Urinary bladder (tissue), 4 donors: ENCODE data around the gene ECM1. TPM values are rescaled to one million over a fixed set of nuclear protein-coding genes. Genes with fewer than 3 reads are reported as not detected.

Source experiments
- DNase-seq: peaks from one replicate; pipeline ENCODE4 v3.0.0-alpha.2; 2015; ENCODE audit errors: extremely low spot score
- H3K27ac ChIP-seq: one replicate; pipeline ENCODE4 v1.5.1; 2013; ENCODE audit warnings: low read depth, mild to moderate bottlenecking, moderate library complexity
- H3K36me3 ChIP-seq: one replicate; pipeline ENCODE4 v1.6.1; 2013; ENCODE audit warnings: mild to moderate bottlenecking, moderate library complexity; ENCODE audit not compliant: insufficient read depth
- H3K4me1 ChIP-seq: one replicate; pipeline ENCODE4 v1.6.1; 2013; ENCODE audit warnings: mild to moderate bottlenecking, moderate library complexity; ENCODE audit not compliant: insufficient read depth
- H3K4me3 ChIP-seq: one replicate; pipeline ENCODE4 v1.5.1; 2013; ENCODE audit warnings: low read depth, low read length
- WGBS: extraction: QIAGEN DNeasy Blood & Tissue Kit; methylation state at CpG from one replicate; pipeline ENCODE4 v1.1.7; 2013; 5-methylcytosine and 5-hydroxymethylcytosine counted together
- polyA plus RNA-seq: library from polyadenylated mRNA; stranded (reverse); fragments of 200-250 nt; gene quantifications from one replicate; pipeline ENCODE4 v1.2.3, GENCODE V29; 2013
- total RNA-seq: library from RNA; depleted of rRNA; stranded (reverse); fragments of >200 nt; gene quantifications from one replicate; pipeline ENCODE4 v1.2.3, GENCODE V29; 2014
- donor health status: healthy with polysubstance abuse.
- donor health status: healthy.

The ECM1 gene
- total and polyA plus RNA-seq, 2 donors = 8.7 to 40.8 TPM

GRCh38 chr1:150543500-150544143 is 35.7 kb downstream of the ECM1 start:
- Histone ChIP-seq H3K4me3 (no peak overlapping the region), H3K36me3 (no peaks in the 10 kb centered on the region), H3K4me1 (no peaks in the 10 kb centered on the region), H3K27ac (no peak overlapping the region)
- 67% methylated on average over 13 of the region's 13 CpGs for WGBS
- no peak for DNase-seq

- no peak for DNase-seq
- WGBS = 58% methylated on average over 3 of the region's 3 CpGs
- no peak overlapping the region for H3K27ac ChIP-seq
These were observed 36.3 kb downstream of the ECM1 start for GRCh38 chr1:150544204-150544603.

GRCh38 chr1:150545486-150546032 is 37.6 kb downstream of the ECM1 start:
- no peak for DNase-seq
- no peaks in the 10 kb centered on the region for H3K4me1 ChIP-seq
- no peak overlapping the region for H3K27ac ChIP-seq
- no peaks in the 10 kb centered on the region for H3K36me3 ChIP-seq
- WGBS = 79% methylated on average over 6 of the region's 6 CpGs
- H3K4me3 ChIP-seq = no peak overlapping the region

More at GRCh38 chr1:150544204-150544603, 36.3 kb downstream of the ECM1 start:
- H3K4me3 ChIP-seq = no peak overlapping the region
- no peaks in the 10 kb centered on the region for H3K4me1 ChIP-seq
- H3K36me3 ChIP-seq = no peaks in the 10 kb centered on the region

GRCh38 chr1:150546294-150546937 is 38.5 kb downstream of the ECM1 start:
- 82% methylated on average over 16 of the region's 16 CpGs for WGBS
- no peak for DNase-seq
- Histone ChIP-seq H3K4me3 (no peak overlapping the region), H3K36me3 (no peaks in the 10 kb centered on the region), H3K4me1 (no peaks in the 10 kb centered on the region), H3K27ac (no peak overlapping the region)

- WGBS = 46% methylated on average over 4 of the region's 4 CpGs
- no peaks in the 10 kb centered on the region for H3K4me1 ChIP-seq
- no peak for DNase-seq
- peak overlapping the region; percentile 69 for H3K4me3 ChIP-seq
- peak overlapping the region; percentile 57 for H3K27ac ChIP-seq
- H3K36me3 ChIP-seq = no peaks in the 10 kb centered on the region
These were observed 40.4 kb downstream of the ECM1 start for GRCh38 chr1:150548324-150548631.

- Histone ChIP-seq H3K36me3 (no peaks in the 10 kb centered on the region), H3K27ac (peak within 1 kb of the TSS; percentile 69), H3K4me3 (peak within 1 kb of the TSS; percentile 69), H3K4me1 (no peaks in the 10 kb centered on the region)
- under 1% methylated on average over 91 of the region's 91 CpGs for WGBS
- no peak for DNase-seq
These were observed 41.0 kb downstream of the ECM1 start, which contains the start of gene ADAMTSL4 for GRCh38 chr1:150548632-150549495. Gene ADAMTSL4, plus strand, starts transcription at chr1:150549408. Its CDS starts 2,881 bp downstream, at chr1:150552289.

GRCh38 chr1:150549496-150550221 is 41.8 kb downstream of the ECM1 start:
- peak overlapping the region; percentile 69 for H3K4me3 ChIP-seq
- WGBS = 7% methylated on average over 43 of the region's 43 CpGs
- peak overlapping the region; percentile 69 for H3K27ac ChIP-seq
- H3K4me1 ChIP-seq = no peaks in the 10 kb centered on the region
- H3K36me3 ChIP-seq = no peaks in the 10 kb centered on the region
- DNase-seq = no peak

- H3K4me1 ChIP-seq = no peaks in the 10 kb centered on the region
- WGBS = 25% methylated on average over 22 of the region's 22 CpGs
- H3K36me3 ChIP-seq = no peaks in the 10 kb centered on the region
- no peak for DNase-seq
- H3K27ac ChIP-seq = peak overlapping the region; percentile 82
- peak overlapping the region; percentile 69 for H3K4me3 ChIP-seq
These were observed 42.5 kb downstream of the ECM1 start for GRCh38 chr1:150550222-150551050.

GRCh38 chr1:150551051-150551783 is 43.3 kb downstream of the ECM1 start:
- Histone ChIP-seq H3K36me3 (peaks cover 2% of the 10 kb centered on the region), H3K27ac (peak overlapping the region; percentile 82), H3K4me3 (no peak overlapping the region), H3K4me1 (no peaks in the 10 kb centered on the region)
- WGBS = 63% methylated on average over 11 of the region's 11 CpGs
- no peak for DNase-seq

GRCh38 chr1:150551784-150552127 is 43.8 kb downstream of the ECM1 start:
- no peaks in the 10 kb centered on the region for H3K4me1 ChIP-seq
- H3K27ac ChIP-seq = peak overlapping the region; percentile 82
- no peak overlapping the region for H3K4me3 ChIP-seq
- H3K36me3 ChIP-seq = peaks cover 2% of the 10 kb centered on the region
- no peak for DNase-seq
- WGBS = 38% methylated on average over 1 of the region's 1 CpG

GRCh38 chr1:150552128-150552910 is 44.4 kb downstream of the ECM1 start:
- H3K4me1 ChIP-seq = no peaks in the 10 kb centered on the region
- H3K36me3 ChIP-seq = peaks cover 2% of the 10 kb centered on the region
- H3K27ac ChIP-seq = peak overlapping the region; percentile 60
- WGBS = 25% methylated on average over 13 of the region's 13 CpGs
- H3K4me3 ChIP-seq = no peak overlapping the region
- peak; percentile 76 for DNase-seq
